ENCODE results near the gene FAM50B. TPM values are rescaled to one million over a fixed set of nuclear protein-coding genes. Genes with fewer than 3 reads are reported as not detected.

The FAM50B gene
- total and polyA plus RNA-seq, 2 of the 13 experiments (the other 11 are each of a cell fraction or from before 2014, with no cell fraction given) = 0.05 TPM; not detected in 1

DNA sequence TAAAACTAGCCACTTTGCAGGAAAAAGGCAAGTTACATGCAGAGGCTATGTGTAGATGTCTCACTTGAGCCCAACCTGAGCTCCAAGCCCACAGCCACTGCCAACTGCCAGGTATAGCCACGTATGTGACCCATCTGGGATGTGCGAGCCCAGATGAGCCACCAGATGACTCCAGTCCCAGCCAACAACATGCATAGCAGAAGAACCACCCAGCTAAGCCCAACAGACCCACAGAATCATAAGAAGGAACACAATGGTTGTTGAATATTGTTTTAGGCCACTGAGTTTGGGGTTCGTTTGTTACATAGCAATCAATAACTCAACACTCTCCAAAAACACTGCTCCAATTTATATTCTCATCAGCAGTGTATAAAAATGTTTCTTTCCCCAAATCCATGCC lies 16.3 kb downstream of the FAM50B start:
- no peaks in the 10 kb centered on the region for H3K36me3 ChIP-seq (replicated peaks in 1 of 2; ENCODE audit: control insufficient read depth in 1 of 2, insufficient read depth in 2 of 2, low read length in 2 of 2)
- in situ Hi-C loops (cut with HindIII; ENCODE audit: extremely low pct_ligation_motif_present, low pct_unique_long_range_greater_than_20kb) = no loop called here
- H3K4me3 ChIP-seq (replicated peaks in 1 of 3; ENCODE audit: insufficient read depth in 1 of 3, low read depth in 2 of 3, low read length in 3 of 3) = no peak overlapping the region
- no peak overlapping the region for H2AFZ ChIP-seq (ENCODE audit: low read length)
- H3K4me2 ChIP-seq (ENCODE audit: low read depth, low read length) = no peak overlapping the region
- FAIRE-seq = no peak
- 89% methylated on average over 3 of the region's 3 CpGs for WGBS (ENCODE audit: low lambda C conversion rate)
- peaks cover 4% of the 10 kb centered on the region; the same call in 1 of the 2 replicates for H3K9me3 ChIP-seq (ENCODE audit: low read length)
- ATAC-seq = no peak
- CTCF ChIA-PET (ENCODE audit: low intra/inter-chr PET ratio, low total read pairs) = no interaction called here
- peaks cover 36% of the 10 kb centered on the region for H3K4me1 ChIP-seq (ENCODE audit: insufficient read depth, low read length)
- peak; percentile 99 for TF ChIP-seq ZNF331 (CRISPR knock-in tag; IDR thresholded peaks at IDR 0.05)
- no peak for TF ChIP-seq SIX1 (CRISPR knock-in tag; IDR thresholded peaks at IDR 0.05; ENCODE audit: borderline replicate concordance)
- POLR2A ChIA-PET = interaction anchor here (1.6 to 3.0 kb wide), 2 partner anchors 13 to 25 kb away, joined by 3 to 11 read pairs; no protein-coding TSS in a partner anchor
- no peaks in the 10 kb centered on the region for H4K20me1 ChIP-seq (ENCODE audit: insufficient read depth, low read length)
- no TSS peak for BruUV-seq (replicated peaks)
- H3K9ac ChIP-seq (ENCODE audit: insufficient read depth, low read depth, low read length) = no peak overlapping the region
- no peaks in the 10 kb centered on the region for H3K27me3 ChIP-seq (ENCODE audit: control insufficient read depth in 1 of 2, insufficient read depth in 2 of 2, low read length in 2 of 2)
- intact Hi-C loops (cut with micrococcal nuclease; ENCODE audit: unreplicated experiment) = no loop called here
- no peak for DNase-seq (ENCODE audit: low spot score)
- H3K27ac ChIP-seq (ENCODE audit: extremely low read length, insufficient read depth, low read length) = no peak overlapping the region
- H3K79me2 ChIP-seq (ENCODE audit: insufficient read depth, low read length) = no peaks in the 10 kb centered on the region

GRCh38 chr6:3867641-3868502 lies 18.7 kb downstream of the FAM50B start:
- ATAC-seq (no peak), FAIRE-seq (no peak), DNase-seq (ENCODE audit: low spot score) (no peak)
- ChIA-PET POLR2A (interaction anchor here (0.9 to 1.3 kb wide), 2 partner anchors 45 to 79 kb away, joined by 3 read pairs; no protein-coding TSS in a partner anchor), CTCF (ENCODE audit: low intra/inter-chr PET ratio, low total read pairs) (no interaction called here)
- H3K4me1 ChIP-seq (ENCODE audit: insufficient read depth, low read length) = peaks cover 51% of the 10 kb centered on the region
- 90% methylated on average over 10 of the region's 10 CpGs for WGBS (ENCODE audit: low lambda C conversion rate)
- H3K9me3 ChIP-seq (ENCODE audit: low read length) = peaks cover 4% of the 10 kb centered on the region; the same call in 1 of the 2 replicates
- no peak overlapping the region for H2AFZ ChIP-seq (ENCODE audit: low read length)
- H3K79me2 ChIP-seq (ENCODE audit: insufficient read depth, low read length) = no peaks in the 10 kb centered on the region
- H3K36me3 ChIP-seq (replicated peaks in 1 of 2; ENCODE audit: control insufficient read depth in 1 of 2, insufficient read depth in 2 of 2, low read length in 2 of 2) = no peaks in the 10 kb centered on the region
- no peaks in the 10 kb centered on the region for H4K20me1 ChIP-seq (ENCODE audit: insufficient read depth, low read length)
- no peak overlapping the region for H3K27ac ChIP-seq (ENCODE audit: extremely low read length, insufficient read depth, low read length)
- in situ Hi-C loops (cut with HindIII; ENCODE audit: extremely low pct_ligation_motif_present, low pct_unique_long_range_greater_than_20kb) = no loop called here
- H3K9ac ChIP-seq (ENCODE audit: insufficient read depth, low read depth, low read length) = no peak overlapping the region
- no peak overlapping the region for H3K4me2 ChIP-seq (ENCODE audit: low read depth, low read length)
- H3K4me3 ChIP-seq (replicated peaks in 1 of 3; ENCODE audit: insufficient read depth in 1 of 3, low read depth in 2 of 3, low read length in 3 of 3) = no peak overlapping the region
- no peaks in the 10 kb centered on the region for H3K27me3 ChIP-seq (ENCODE audit: control insufficient read depth in 1 of 2, insufficient read depth in 2 of 2, low read length in 2 of 2)
- intact Hi-C loops (cut with micrococcal nuclease; ENCODE audit: unreplicated experiment) = no loop called here
- BruUV-seq (replicated peaks) = no TSS peak
- TF ChIP-seq ZMYM2 (CRISPR knock-in tag; IDR thresholded peaks at IDR 0.05) (no peak), ZNF354B (CRISPR knock-in tag; IDR thresholded peaks at IDR 0.05) (no peak), SAFB2 (CRISPR knock-in tag; IDR thresholded peaks at IDR 0.05; ENCODE audit: borderline replicate concordance, low read depth) (no peak), BORCS8-MEF2B (CRISPR knock-in tag; IDR thresholded peaks at IDR 0.05) (no peak), MTF2 (CRISPR knock-in tag; IDR thresholded peaks at IDR 0.05; ENCODE audit: borderline replicate concordance) (no peak), SOX6 (IDR thresholded peaks at IDR 0.05) (no peak), SOX6 (CRISPR knock-in tag; IDR thresholded peaks at IDR 0.05) (no peak), IRF2 (CRISPR knock-in tag; IDR thresholded peaks at IDR 0.05) (no peak), ZNF558 (CRISPR knock-in tag; IDR thresholded peaks at IDR 0.05; ENCODE audit: borderline replicate concordance) (no peak)
- TF ChIP-seq, protein P1, sequence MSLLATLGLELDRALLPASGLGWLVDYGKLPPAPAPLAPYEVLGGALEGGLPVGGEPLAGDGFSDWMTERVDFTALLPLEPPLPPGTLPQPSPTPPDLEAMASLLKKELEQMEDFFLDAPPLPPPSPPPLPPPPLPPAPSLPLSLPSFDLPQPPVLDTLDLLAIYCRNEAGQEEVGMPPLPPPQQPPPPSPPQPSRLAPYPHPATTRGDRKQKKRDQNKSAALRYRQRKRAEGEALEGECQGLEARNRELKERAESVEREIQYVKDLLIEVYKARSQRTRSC (CRISPR knock-in tag; IDR thresholded peaks at IDR 0.05; ENCODE audit: low read depth) = no peak

Measured in HepG2 (cell line).